IPS-NIHi11 (cell line): ENCODE results near the gene ARIH1.

ENCODE experiments used
- DNase-seq: peaks from one replicate; pipeline ENCODE4 v3.0.0; 2012; ENCODE audit warnings: mixed read lengths, low spot score

ARIH1 gene

GRCh38 chr15:72487070-72487797 is 13.1 kb downstream of the ARIH1 start:
- DNase-seq: no peak

- no peak for DNase-seq
These were observed 14.4 kb downstream of the ARIH1 start for GRCh38 chr15:72488558-72488957.

- no peak for DNase-seq
These were observed 15.9 kb downstream of the ARIH1 start for GRCh38 chr15:72489943-72490554.

GRCh38 chr15:72491768-72492167 is 17.6 kb downstream of the ARIH1 start:
- no peak for DNase-seq

- DNase-seq: no peak
These were observed 18.6 kb downstream of the ARIH1 start for GRCh38 chr15:72492733-72493132.

GRCh38 chr15:72493220-72493619 is 19.1 kb downstream of the ARIH1 start:
- DNase-seq: no peak

GRCh38 chr15:72495007-72495406 is 20.9 kb downstream of the ARIH1 start:
- no peak for DNase-seq

- DNase-seq: no peak
These were observed 22.7 kb downstream of the ARIH1 start for GRCh38 chr15:72496783-72497182.

GRCh38 chr15:72497402-72497801 is 23.3 kb downstream of the ARIH1 start:
- DNase-seq: no peak

GRCh38 chr15:72502220-72502809 is 28.2 kb downstream of the ARIH1 start:
- DNase-seq: no peak

GRCh38 chr15:72503147-72503546 is 29.0 kb downstream of the ARIH1 start:
- DNase-seq: no peak

GRCh38 chr15:72507402-72508092 is 33.4 kb downstream of the ARIH1 start:
- DNase-seq: no peak

- no peak for DNase-seq
These were observed 35.4 kb downstream of the ARIH1 start for GRCh38 chr15:72509484-72509883.

GRCh38 chr15:72511536-72511935 is 37.4 kb downstream of the ARIH1 start:
- DNase-seq: no peak

GRCh38 chr15:72515591-72516389 is 41.7 kb downstream of the ARIH1 start:
- no peak for DNase-seq

GRCh38 chr15:72516777-72517176 is 42.6 kb downstream of the ARIH1 start:
- DNase-seq: no peak

GRCh38 chr15:72521682-72522081 is 47.6 kb downstream of the ARIH1 start:
- DNase-seq: no peak

GRCh38 chr15:72532991-72533601 is 59.0 kb downstream of the ARIH1 start:
- DNase-seq: no peak

- DNase-seq: no peak
These were observed 60.4 kb downstream of the ARIH1 start for GRCh38 chr15:72534523-72534922.

GRCh38 chr15:72535911-72536310 is 61.8 kb downstream of the ARIH1 start:
- no peak for DNase-seq

- no peak for DNase-seq
These were observed 62.4 kb downstream of the ARIH1 start for GRCh38 chr15:72536506-72536905.

GRCh38 chr15:72538931-72539330 is 64.8 kb downstream of the ARIH1 start:
- no peak for DNase-seq
